ENCODE data around the gene YBX1.
A peak's percentile ranks its signal among the peaks of the same experiment; 100 is the strongest.

YBX1 gene

GRCh38 chr1:42735056-42735455 lies 52.8 kb downstream of the YBX1 start:
- Histone ChIP-seq H3K4me2 (ENCODE audit: low read depth, low read length, poor library complexity, severe bottlenecking) (no peak overlapping the region), H3F3A (ENCODE audit: low read depth) (no peaks in the 10 kb centered on the region), H3K4me1 (ENCODE audit: insufficient read depth, low read length, poor library complexity, severe bottlenecking) (peaks cover 11% of the 10 kb centered on the region), H3K9me2 (replicated peaks; ENCODE audit: low read depth, low read length) (no peaks in the 10 kb centered on the region), H4K20me1 (ENCODE audit: insufficient read depth, low read length, poor library complexity, severe bottlenecking) (no peaks in the 10 kb centered on the region), H3K4me3 (ENCODE audit: low read length, poor library complexity, severe bottlenecking) (no peak overlapping the region), H3K79me2 (ENCODE audit: insufficient read depth, low read length) (no peaks in the 10 kb centered on the region), H3K27me3 (ENCODE audit: insufficient read depth, low read length, poor library complexity, severe bottlenecking) (no peaks in the 10 kb centered on the region), H3K9ac (ENCODE audit: low read depth, low read length, poor library complexity, severe bottlenecking) (no peak overlapping the region), H2AFZ (ENCODE audit: low read length) (no peak overlapping the region), H3K9me3 (ENCODE audit: insufficient read depth, low read depth, low read length) (no peaks in the 10 kb centered on the region), H3K36me3 (ENCODE audit: insufficient read depth, low read length) (no peaks in the 10 kb centered on the region)
- TF ChIP-seq EZH2phosphoT487 (IDR thresholded peaks at IDR 0.05; ENCODE audit: borderline replicate concordance): no peak
- TF ChIP-seq CTCF (conservative IDR thresholded peaks at IDR 0.05; ENCODE audit: low read length): no peak

GRCh38 chr1:42735477-42736105 lies 53.4 kb downstream of the YBX1 start:
- peaks cover 11% of the 10 kb centered on the region for H3K4me1 ChIP-seq (ENCODE audit: insufficient read depth, low read length, poor library complexity, severe bottlenecking)
- H3K9ac ChIP-seq (ENCODE audit: low read depth, low read length, poor library complexity, severe bottlenecking): no peak overlapping the region
- no peak for TF ChIP-seq CTCF (conservative IDR thresholded peaks at IDR 0.05; ENCODE audit: low read length)
- no peak for TF ChIP-seq EZH2phosphoT487 (IDR thresholded peaks at IDR 0.05; ENCODE audit: borderline replicate concordance)
- no peaks in the 10 kb centered on the region for H4K20me1 ChIP-seq (ENCODE audit: insufficient read depth, low read length, poor library complexity, severe bottlenecking)
- no peak overlapping the region for H3K4me3 ChIP-seq (ENCODE audit: low read length, poor library complexity, severe bottlenecking)
- no peaks in the 10 kb centered on the region for H3K9me3 ChIP-seq (ENCODE audit: insufficient read depth, low read depth, low read length)
- H2AFZ ChIP-seq (ENCODE audit: low read length): no peak overlapping the region
- no peaks in the 10 kb centered on the region for H3K36me3 ChIP-seq (ENCODE audit: insufficient read depth, low read length)
- no peak overlapping the region for H3K4me2 ChIP-seq (ENCODE audit: low read depth, low read length, poor library complexity, severe bottlenecking)
- no peaks in the 10 kb centered on the region for H3F3A ChIP-seq (ENCODE audit: low read depth)
- H3K27me3 ChIP-seq (ENCODE audit: insufficient read depth, low read length, poor library complexity, severe bottlenecking): no peaks in the 10 kb centered on the region
- H3K79me2 ChIP-seq (ENCODE audit: insufficient read depth, low read length): no peaks in the 10 kb centered on the region
- H3K9me2 ChIP-seq (replicated peaks; ENCODE audit: low read depth, low read length): no peaks in the 10 kb centered on the region

GRCh38 chr1:42736152-42736551 lies 53.9 kb downstream of the YBX1 start:
- Histone ChIP-seq H3K4me1 (ENCODE audit: insufficient read depth, low read length, poor library complexity, severe bottlenecking) (peaks cover 11% of the 10 kb centered on the region), H3K79me2 (ENCODE audit: insufficient read depth, low read length) (no peaks in the 10 kb centered on the region), H3K9ac (ENCODE audit: low read depth, low read length, poor library complexity, severe bottlenecking) (no peak overlapping the region), H3K4me2 (ENCODE audit: low read depth, low read length, poor library complexity, severe bottlenecking) (no peak overlapping the region), H3K27me3 (ENCODE audit: insufficient read depth, low read length, poor library complexity, severe bottlenecking) (no peaks in the 10 kb centered on the region), H3K9me3 (ENCODE audit: insufficient read depth, low read depth, low read length) (no peaks in the 10 kb centered on the region), H3K36me3 (ENCODE audit: insufficient read depth, low read length) (no peaks in the 10 kb centered on the region), H3F3A (ENCODE audit: low read depth) (no peaks in the 10 kb centered on the region), H4K20me1 (ENCODE audit: insufficient read depth, low read length, poor library complexity, severe bottlenecking) (no peaks in the 10 kb centered on the region), H3K4me3 (ENCODE audit: low read length, poor library complexity, severe bottlenecking) (no peak overlapping the region), H2AFZ (ENCODE audit: low read length) (no peak overlapping the region), H3K9me2 (replicated peaks; ENCODE audit: low read depth, low read length) (no peaks in the 10 kb centered on the region)
- TF ChIP-seq CTCF (conservative IDR thresholded peaks at IDR 0.05; ENCODE audit: low read length): peak; percentile 30; the same call in 1 of the 2 replicates
- TF ChIP-seq EZH2phosphoT487 (IDR thresholded peaks at IDR 0.05; ENCODE audit: borderline replicate concordance): no peak

Data from Loucy (cell line).